Tibial nerve (tissue), 4 donors: ENCODE results near the gene ANKS6.

Experiments used
- EP300 ChIP-seq, 2 donors: sonication (generic); formaldehyde crosslinking; IDR thresholded peaks; one replicate each; pipeline ENCODE4 v1.6.1; 2017; ENCODE audit warnings: antibody characterized with exemption in 2 of 2, mild to moderate bottlenecking in 1 of 2
- POLR2A ChIP-seq, 2 donors: fragments of 450-650 bp; IDR thresholded peaks; one replicate each; pipeline ENCODE4 v1.6.1; 2017; ENCODE audit warnings: antibody characterized with exemption in 2 of 2, mild to moderate bottlenecking in 2 of 2, moderate library complexity in 2 of 2
- TF ChIP-seq, protein P1 (sequence below), 5 experiments: fragments of 200-600 bp in 3 of 5; fragments of 450-650 bp in 2 of 5; sonication (generic) in 3 of 5; IDR thresholded peaks; one replicate each; pipeline ENCODE4 v1.5.1; 2016 to 2019; ENCODE audit warnings: antibody characterized with exemption in 5 of 5, mild to moderate bottlenecking in 3 of 5, moderate library complexity in 2 of 5

DNA sequence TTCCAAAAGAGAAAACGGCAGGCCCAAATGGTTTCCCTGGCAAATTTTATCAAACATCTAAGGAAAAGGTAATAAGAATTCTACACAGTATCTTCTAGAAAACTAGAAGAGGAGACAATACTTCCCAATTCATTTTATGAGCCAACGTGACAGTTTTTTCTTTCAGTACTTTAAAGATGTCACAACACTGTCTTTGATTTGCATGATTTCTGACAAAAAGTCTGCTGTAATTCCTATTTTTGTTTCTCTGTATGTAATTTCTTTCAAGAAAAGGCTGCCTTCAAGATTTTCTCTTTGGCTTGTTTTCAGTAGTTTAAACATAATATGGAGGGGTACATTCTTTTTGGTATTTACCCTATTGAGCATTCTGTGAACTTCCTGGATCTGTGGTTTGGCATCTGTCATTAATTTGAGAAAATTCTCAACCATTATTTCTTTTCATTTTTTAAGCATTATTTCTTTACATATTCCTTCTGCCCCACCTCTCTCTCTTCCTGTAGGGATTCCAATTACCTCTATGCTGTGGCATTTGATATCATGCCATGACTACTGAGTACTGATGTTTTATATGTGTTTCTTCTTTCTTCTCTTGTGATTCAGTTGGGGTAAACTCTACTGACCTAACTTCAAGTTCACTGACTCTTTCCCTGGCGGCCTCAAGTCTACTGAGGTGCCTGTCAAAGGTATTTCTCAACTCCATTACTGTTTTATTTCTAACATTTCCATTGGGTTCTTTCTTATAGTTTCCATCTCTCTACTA is 32.2 kb downstream of the ANKS6 start:
- no peak for TF ChIP-seq EP300 (IDR thresholded peaks at IDR 0.05)
- TF ChIP-seq, protein P1, sequence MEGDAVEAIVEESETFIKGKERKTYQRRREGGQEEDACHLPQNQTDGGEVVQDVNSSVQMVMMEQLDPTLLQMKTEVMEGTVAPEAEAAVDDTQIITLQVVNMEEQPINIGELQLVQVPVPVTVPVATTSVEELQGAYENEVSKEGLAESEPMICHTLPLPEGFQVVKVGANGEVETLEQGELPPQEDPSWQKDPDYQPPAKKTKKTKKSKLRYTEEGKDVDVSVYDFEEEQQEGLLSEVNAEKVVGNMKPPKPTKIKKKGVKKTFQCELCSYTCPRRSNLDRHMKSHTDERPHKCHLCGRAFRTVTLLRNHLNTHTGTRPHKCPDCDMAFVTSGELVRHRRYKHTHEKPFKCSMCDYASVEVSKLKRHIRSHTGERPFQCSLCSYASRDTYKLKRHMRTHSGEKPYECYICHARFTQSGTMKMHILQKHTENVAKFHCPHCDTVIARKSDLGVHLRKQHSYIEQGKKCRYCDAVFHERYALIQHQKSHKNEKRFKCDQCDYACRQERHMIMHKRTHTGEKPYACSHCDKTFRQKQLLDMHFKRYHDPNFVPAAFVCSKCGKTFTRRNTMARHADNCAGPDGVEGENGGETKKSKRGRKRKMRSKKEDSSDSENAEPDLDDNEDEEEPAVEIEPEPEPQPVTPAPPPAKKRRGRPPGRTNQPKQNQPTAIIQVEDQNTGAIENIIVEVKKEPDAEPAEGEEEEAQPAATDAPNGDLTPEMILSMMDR (IDR thresholded peaks at IDR 0.05), result no peak
- no peak for TF ChIP-seq POLR2A (IDR thresholded peaks at IDR 0.05)
